ENCODE measurements around the gene SCYL2.
A peak's percentile ranks its signal among the peaks of the same experiment; 100 is the strongest.
"Not testable (repeated sequence)": the region's sequence is repeated elsewhere in the genome, so short reads cannot be mapped to it uniquely, and the experiment has no call there.

SCYL2 gene

DNA sequence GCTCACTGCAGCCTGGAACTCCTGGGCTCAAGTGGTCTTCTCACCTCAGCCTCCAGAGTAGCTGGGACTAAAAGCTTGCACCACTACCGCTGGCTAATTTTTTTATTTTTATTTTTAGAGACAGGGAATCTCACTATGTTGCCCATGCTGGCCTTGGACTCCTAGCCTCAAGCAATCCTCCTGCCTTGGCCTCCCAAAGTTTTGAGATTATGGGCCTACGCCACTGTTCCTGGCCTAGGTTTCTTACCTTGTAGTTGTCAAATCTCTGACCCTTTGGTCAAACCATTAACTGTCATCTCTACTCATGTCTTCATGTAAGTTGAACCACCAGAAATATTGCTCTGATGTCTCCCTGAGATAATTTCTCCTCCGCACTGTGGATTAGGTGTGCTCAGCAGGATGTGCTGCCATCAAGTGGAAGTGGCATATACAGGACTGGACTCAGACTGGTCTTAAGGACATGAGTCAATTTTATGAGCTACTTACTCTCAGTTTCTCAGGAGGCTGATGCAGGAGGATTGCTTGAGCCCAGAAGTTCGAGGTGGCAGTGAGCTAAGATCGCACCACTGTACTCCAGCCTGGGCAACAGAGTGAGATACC lies 37.8 kb upstream of the SCYL2 start:
- H3K4me3 ChIP-seq (ENCODE audit: low read length): no peak overlapping the region
- no peaks in the 10 kb centered on the region for H3K27me3 ChIP-seq (ENCODE audit: insufficient read depth, low read length, poor library complexity)
- no peaks in the 10 kb centered on the region for H3K4me1 ChIP-seq (ENCODE audit: control insufficient read depth, low read depth, low read length)
- H4K5ac ChIP-seq (ENCODE audit: low read length): no peak overlapping the region
- no peak overlapping the region for H3K27ac ChIP-seq (ENCODE audit: low read depth, low read length)
- no peak overlapping the region for H2BK120ac ChIP-seq (ENCODE audit: low read depth, low read length)
- no peaks in the 10 kb centered on the region for H3K79me1 ChIP-seq (ENCODE audit: low read length)
- DNase-seq: peak; percentile 27
- H3K36me3 ChIP-seq (ENCODE audit: control insufficient read depth, insufficient read depth, low read length): peaks cover 3% of the 10 kb centered on the region
- no peak overlapping the region for H3K56ac ChIP-seq (ENCODE audit: low read length)
- no peak overlapping the region for H2AK5ac ChIP-seq (ENCODE audit: low read length)
- H2BK5ac ChIP-seq (ENCODE audit: low read length): no peak overlapping the region
- no peak overlapping the region for H3K4me2 ChIP-seq (ENCODE audit: low read length)
- H3K18ac ChIP-seq (ENCODE audit: low read length): no peak overlapping the region
- no CpG with 5 or more reads among the region's 5 CpGs for WGBS (ENCODE audit: extremely low coverage, insufficient coverage, low lambda C conversion rate)
- H4K8ac ChIP-seq (ENCODE audit: low read depth, low read length): no peak overlapping the region
- no peak overlapping the region for H3K23ac ChIP-seq (ENCODE audit: low read length)
- H2BK15ac ChIP-seq (replicated peaks; ENCODE audit: low read depth): no peak overlapping the region
- no peak overlapping the region for H3K4ac ChIP-seq (ENCODE audit: low read depth, low read length)
- no peaks in the 10 kb centered on the region for H3K79me2 ChIP-seq (ENCODE audit: control insufficient read depth, insufficient read depth, low read length)
- no peak overlapping the region for H3K9ac ChIP-seq (ENCODE audit: low read length)

DNA sequence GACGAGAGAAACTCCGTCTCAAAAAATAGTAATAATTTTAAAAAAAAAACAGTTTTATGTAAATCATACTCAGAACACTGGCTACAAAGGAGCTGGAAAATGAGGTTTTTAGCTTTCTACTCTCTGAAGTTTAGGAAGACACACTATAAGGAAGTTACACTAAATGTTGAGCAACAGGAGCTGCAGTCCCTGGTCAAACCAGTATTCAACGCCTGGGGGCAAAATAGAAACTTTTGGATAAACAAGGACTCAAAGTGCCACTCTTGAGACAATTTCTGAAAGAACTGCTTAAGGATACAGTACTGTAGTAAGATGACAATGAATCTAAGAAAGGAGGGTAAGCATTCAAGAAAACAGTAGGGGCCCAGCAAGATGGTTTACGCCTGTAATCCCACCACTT lies 37.1 kb upstream of the SCYL2 start:
- Histone ChIP-seq H3K4ac (ENCODE audit: low read depth, low read length) (no peak overlapping the region), H3K4me3 (ENCODE audit: low read length) (no peak overlapping the region), H2BK120ac (ENCODE audit: low read depth, low read length) (no peak overlapping the region), H3K18ac (ENCODE audit: low read length) (no peak overlapping the region), H4K8ac (ENCODE audit: low read depth, low read length) (no peak overlapping the region), H4K5ac (ENCODE audit: low read length) (no peak overlapping the region), H2BK15ac (replicated peaks; ENCODE audit: low read depth) (no peak overlapping the region), H3K56ac (ENCODE audit: low read length) (no peak overlapping the region), H3K27me3 (ENCODE audit: insufficient read depth, low read length, poor library complexity) (no peaks in the 10 kb centered on the region), H3K36me3 (ENCODE audit: control insufficient read depth, insufficient read depth, low read length) (peaks cover 3% of the 10 kb centered on the region), H3K27ac (ENCODE audit: low read depth, low read length) (no peak overlapping the region), H3K23ac (ENCODE audit: low read length) (no peak overlapping the region), H2AK5ac (ENCODE audit: low read length) (no peak overlapping the region), H3K79me1 (ENCODE audit: low read length) (no peaks in the 10 kb centered on the region), H3K9ac (ENCODE audit: low read length) (no peak overlapping the region), H2BK5ac (ENCODE audit: low read length) (no peak overlapping the region), H3K79me2 (ENCODE audit: control insufficient read depth, insufficient read depth, low read length) (no peaks in the 10 kb centered on the region), H3K4me2 (ENCODE audit: low read length) (no peak overlapping the region), H3K4me1 (ENCODE audit: control insufficient read depth, low read depth, low read length) (no peaks in the 10 kb centered on the region)
- WGBS (ENCODE audit: extremely low coverage, insufficient coverage, low lambda C conversion rate): no CpG with 5 or more reads among the region's 4 CpGs
- DNase-seq: peak; percentile 33

DNA sequence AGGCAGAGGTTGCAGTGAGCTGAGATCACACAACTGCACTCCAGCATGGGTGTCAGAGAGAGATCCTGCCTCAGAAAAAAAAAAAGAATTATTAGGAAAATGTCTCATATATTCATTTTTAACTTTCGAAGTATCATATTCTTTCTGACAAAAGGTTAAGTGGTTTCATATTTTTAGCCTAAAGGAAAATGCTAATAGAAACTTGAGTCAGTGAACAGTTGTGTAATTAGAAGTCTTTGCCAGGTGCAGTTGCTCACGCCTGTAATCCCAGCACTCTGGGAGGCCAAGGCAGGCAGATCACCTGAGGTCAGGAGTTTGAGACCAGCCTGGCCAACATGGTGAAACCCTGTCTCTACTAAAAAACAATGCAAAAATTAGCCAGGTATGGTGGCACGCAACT lies 35.1 kb upstream of the SCYL2 start:
- H2BK120ac ChIP-seq (ENCODE audit: low read depth, low read length); H3K56ac ChIP-seq (ENCODE audit: low read length); H3K79me1 ChIP-seq (ENCODE audit: low read length); H2AK5ac ChIP-seq (ENCODE audit: low read length); H3K27ac ChIP-seq (ENCODE audit: low read depth, low read length); H3K36me3 ChIP-seq (ENCODE audit: control insufficient read depth, insufficient read depth, low read length); H3K79me2 ChIP-seq (ENCODE audit: control insufficient read depth, insufficient read depth, low read length); H3K23ac ChIP-seq (ENCODE audit: low read length); H2BK5ac ChIP-seq (ENCODE audit: low read length); H3K27me3 ChIP-seq (ENCODE audit: insufficient read depth, low read length, poor library complexity); H3K4ac ChIP-seq (ENCODE audit: low read depth, low read length); H2BK15ac ChIP-seq (replicated peaks; ENCODE audit: low read depth); H3K4me3 ChIP-seq (ENCODE audit: low read length); H4K8ac ChIP-seq (ENCODE audit: low read depth, low read length); H3K4me2 ChIP-seq (ENCODE audit: low read length); H4K5ac ChIP-seq (ENCODE audit: low read length); H3K18ac ChIP-seq (ENCODE audit: low read length); DNase-seq; H3K9ac ChIP-seq (ENCODE audit: low read length); H3K4me1 ChIP-seq (ENCODE audit: control insufficient read depth, low read depth, low read length): not testable (repeated sequence)
- no CpG with 5 or more reads among the region's 3 CpGs for WGBS (ENCODE audit: extremely low coverage, insufficient coverage, low lambda C conversion rate)

DNA sequence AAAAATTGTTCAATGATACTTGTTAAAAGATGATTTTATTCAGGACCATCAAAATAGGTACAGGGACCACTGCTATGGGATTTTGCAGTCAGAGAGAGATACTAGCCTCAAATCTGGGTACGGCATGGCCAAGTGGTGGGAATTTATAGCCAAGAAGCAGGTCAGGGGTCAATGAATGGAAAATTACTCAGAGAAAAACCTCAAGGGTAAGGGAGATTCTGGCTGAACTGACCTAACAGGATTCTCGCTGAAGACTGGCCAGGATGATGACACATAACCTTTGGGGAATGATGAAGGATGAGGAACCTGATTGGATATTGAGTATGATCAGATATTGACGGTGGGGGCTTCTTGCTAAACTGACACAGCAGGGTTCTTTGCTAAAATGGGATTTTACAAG lies 32.8 kb upstream of the SCYL2 start:
- Histone ChIP-seq H3K79me1 (ENCODE audit: low read length) (no peaks in the 10 kb centered on the region), H3K27me3 (ENCODE audit: insufficient read depth, low read length, poor library complexity) (no peaks in the 10 kb centered on the region), H3K36me3 (ENCODE audit: control insufficient read depth, insufficient read depth, low read length) (no peaks in the 10 kb centered on the region), H3K27ac (ENCODE audit: low read depth, low read length) (no peak overlapping the region), H3K79me2 (ENCODE audit: control insufficient read depth, insufficient read depth, low read length) (no peaks in the 10 kb centered on the region), H3K18ac (ENCODE audit: low read length) (no peak overlapping the region), H2BK5ac (ENCODE audit: low read length) (no peak overlapping the region), H3K4me3 (ENCODE audit: low read length) (no peak overlapping the region), H3K23ac (ENCODE audit: low read length) (no peak overlapping the region), H2AK5ac (ENCODE audit: low read length) (no peak overlapping the region), H2BK15ac (replicated peaks; ENCODE audit: low read depth) (no peak overlapping the region), H4K5ac (ENCODE audit: low read length) (no peak overlapping the region), H2BK120ac (ENCODE audit: low read depth, low read length) (no peak overlapping the region), H3K4me1 (ENCODE audit: control insufficient read depth, low read depth, low read length) (no peaks in the 10 kb centered on the region), H3K4ac (ENCODE audit: low read depth, low read length) (no peak overlapping the region), H4K8ac (ENCODE audit: low read depth, low read length) (no peak overlapping the region), H3K4me2 (ENCODE audit: low read length) (no peak overlapping the region), H3K56ac (ENCODE audit: low read length) (no peak overlapping the region), H3K9ac (ENCODE audit: low read length) (no peak overlapping the region)
- no CpG with 5 or more reads among the region's 3 CpGs for WGBS (ENCODE audit: extremely low coverage, insufficient coverage, low lambda C conversion rate)
- DNase-seq: peak; percentile 65

DNA sequence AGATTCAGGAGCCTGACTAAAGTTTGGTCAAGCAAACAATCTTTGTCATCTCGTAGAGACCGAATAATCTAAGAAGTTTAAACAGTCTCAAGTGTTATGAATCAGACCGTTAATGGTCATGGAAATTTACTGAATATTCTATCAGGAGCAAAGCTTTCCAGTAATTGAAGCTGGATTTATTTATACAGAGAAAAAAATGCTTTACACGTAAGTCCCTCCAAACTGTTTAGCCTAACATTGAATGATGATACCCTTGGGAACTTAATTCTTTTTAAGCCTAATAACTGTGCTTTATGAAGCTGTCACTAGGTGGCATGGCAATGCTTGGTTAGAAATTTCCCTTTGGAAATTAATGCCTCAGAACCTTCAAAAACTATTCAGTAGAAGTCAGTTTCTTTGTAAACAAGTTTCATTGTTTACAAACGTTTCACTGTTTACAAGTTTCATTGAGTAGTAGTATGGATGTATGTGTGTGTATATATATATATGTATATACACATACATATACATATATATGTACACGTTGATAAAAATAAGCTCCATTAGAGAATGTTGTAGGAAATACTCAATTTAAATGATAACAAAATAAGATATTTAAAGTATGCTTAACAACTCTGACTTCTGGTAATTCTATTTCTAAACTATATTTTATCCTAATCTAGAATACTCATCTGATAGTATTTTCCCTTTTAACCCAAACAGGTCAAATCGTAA lies 32.2 kb upstream of the SCYL2 start:
- DNase-seq: peak; percentile 41
- Histone ChIP-seq H3K36me3 (ENCODE audit: control insufficient read depth, insufficient read depth, low read length) (no peaks in the 10 kb centered on the region), H3K27me3 (ENCODE audit: insufficient read depth, low read length, poor library complexity) (no peaks in the 10 kb centered on the region), H3K56ac (ENCODE audit: low read length) (no peak overlapping the region), H3K18ac (ENCODE audit: low read length) (no peak overlapping the region), H3K79me1 (ENCODE audit: low read length) (no peaks in the 10 kb centered on the region), H3K4ac (ENCODE audit: low read depth, low read length) (no peak overlapping the region), H4K5ac (ENCODE audit: low read length) (no peak overlapping the region), H3K23ac (ENCODE audit: low read length) (no peak overlapping the region), H3K9ac (ENCODE audit: low read length) (no peak overlapping the region), H3K79me2 (ENCODE audit: control insufficient read depth, insufficient read depth, low read length) (no peaks in the 10 kb centered on the region), H2BK15ac (replicated peaks; ENCODE audit: low read depth) (no peak overlapping the region), H3K4me1 (ENCODE audit: control insufficient read depth, low read depth, low read length) (no peaks in the 10 kb centered on the region), H3K27ac (ENCODE audit: low read depth, low read length) (no peak overlapping the region), H2BK120ac (ENCODE audit: low read depth, low read length) (no peak overlapping the region), H3K4me2 (ENCODE audit: low read length) (no peak overlapping the region), H3K4me3 (ENCODE audit: low read length) (no peak overlapping the region), H4K8ac (ENCODE audit: low read depth, low read length) (no peak overlapping the region), H2AK5ac (ENCODE audit: low read length) (no peak overlapping the region), H2BK5ac (ENCODE audit: low read length) (no peak overlapping the region)
- no CpG with 5 or more reads among the region's 7 CpGs for WGBS (ENCODE audit: extremely low coverage, insufficient coverage, low lambda C conversion rate)

DNA sequence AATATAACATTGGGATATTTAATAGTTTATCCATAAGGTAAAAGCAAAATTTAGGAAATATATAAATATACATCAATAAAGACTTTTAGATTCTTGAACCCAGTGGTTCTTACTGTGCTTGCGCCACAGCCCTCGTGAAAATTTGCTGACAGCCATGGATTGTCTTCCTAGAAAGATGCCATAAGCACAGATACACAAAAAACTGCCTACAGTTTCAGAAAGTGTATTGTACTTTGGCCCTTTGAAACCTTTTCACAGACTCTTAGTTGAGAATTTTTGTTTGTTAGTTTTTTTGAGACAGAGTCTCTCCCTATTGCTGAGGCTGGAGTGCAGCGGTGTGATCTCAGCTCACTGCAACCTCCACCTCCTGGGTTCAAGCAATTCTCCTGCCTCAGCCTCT lies 28.2 kb upstream of the SCYL2 start:
- Histone ChIP-seq H2BK120ac (ENCODE audit: low read depth, low read length) (no peak overlapping the region), H2AK5ac (ENCODE audit: low read length) (no peak overlapping the region)
- no CpG with 5 or more reads among the region's 3 CpGs for WGBS (ENCODE audit: extremely low coverage, insufficient coverage, low lambda C conversion rate)

More for the DNA sequence above, 28.2 kb upstream of the SCYL2 start:
- H3K27me3 ChIP-seq (ENCODE audit: insufficient read depth, low read length, poor library complexity): no peaks in the 10 kb centered on the region
- no peak overlapping the region for H3K9ac ChIP-seq (ENCODE audit: low read length)
- H4K5ac ChIP-seq (ENCODE audit: low read length): no peak overlapping the region
- no peak overlapping the region for H3K4ac ChIP-seq (ENCODE audit: low read depth, low read length)
- H2BK5ac ChIP-seq (ENCODE audit: low read length): no peak overlapping the region
- H4K8ac ChIP-seq (ENCODE audit: low read depth, low read length): no peak overlapping the region
- no peak overlapping the region for H3K56ac ChIP-seq (ENCODE audit: low read length)
- H3K18ac ChIP-seq (ENCODE audit: low read length): no peak overlapping the region
- no peaks in the 10 kb centered on the region for H3K79me2 ChIP-seq (ENCODE audit: control insufficient read depth, insufficient read depth, low read length)
- no peaks in the 10 kb centered on the region for H3K4me1 ChIP-seq (ENCODE audit: control insufficient read depth, low read depth, low read length)
- H3K4me2 ChIP-seq (ENCODE audit: low read length): no peak overlapping the region
- no peak for DNase-seq
- H3K79me1 ChIP-seq (ENCODE audit: low read length): no peaks in the 10 kb centered on the region
- H3K23ac ChIP-seq (ENCODE audit: low read length): no peak overlapping the region
- no peak overlapping the region for H3K4me3 ChIP-seq (ENCODE audit: low read length)
- H3K36me3 ChIP-seq (ENCODE audit: control insufficient read depth, insufficient read depth, low read length): no peaks in the 10 kb centered on the region
- no peak overlapping the region for H2BK15ac ChIP-seq (replicated peaks; ENCODE audit: low read depth)
- H3K27ac ChIP-seq (ENCODE audit: low read depth, low read length): no peak overlapping the region

All from mesendoderm (in vitro differentiated cells).